Stimulated activated CD4-positive, alpha-beta T cell treated with anti-CD3 and anti-CD28 coated beads, Interleukin-12 subunit alpha, Interleukin-12 subunit beta, amount 100 ng/mL, for 24 hours (primary cell): Measurements from ENCODE around the gene PSMB11.

Source experiments
- DNase-seq, 2 experiments: peaks; one replicate each; pipeline ENCODE4 v3.0.0-alpha.2; 2020; ENCODE audit warnings: low read depth in 2 of 2

PSMB11 gene

GRCh38 chr14:23085458-23085857, 43.4 kb downstream of the PSMB11 start:
- no peak for DNase-seq

GRCh38 chr14:23086565-23086964, 44.6 kb downstream of the PSMB11 start:
- DNase-seq, result no peak

- no peak for DNase-seq
Measured at GRCh38 chr14:23089498-23090253, 47.7 kb downstream of the PSMB11 start.

- no peak for DNase-seq
Measured at GRCh38 chr14:23090254-23090636, 48.2 kb downstream of the PSMB11 start.

- no peak for DNase-seq
Measured at GRCh38 chr14:23091294-23092225, 49.5 kb downstream of the PSMB11 start.

GRCh38 chr14:23093104-23093503, 51.1 kb downstream of the PSMB11 start:
- DNase-seq, result no peak

GRCh38 chr14:23093526-23093925, 51.5 kb downstream of the PSMB11 start:
- no peak for DNase-seq
